A549 treated with CpdA at 1 μM for 4 hours (cell line): Measurements from ENCODE around the gene RBM19. TPM values are rescaled to one million over a fixed set of nuclear protein-coding genes. Genes with fewer than 3 reads are reported as not detected.

Experiments used
- total RNA-seq: library from RNA; stranded (reverse); fragments of 200-300 nt; extraction: Qiagen RNA extraction; gene quantifications from 5 replicates; pipeline ENCODE4 v1.2.3, GENCODE V29; 2022; ENCODE audit warnings: low read depth

The RBM19 gene
- total RNA-seq, result 16.4 to 19.1 TPM (median 18.2 TPM) in 5 replicates

GRCh38 chr12:113965951-113966797, at the start of gene RBM19:
Gene RBM19 (minus strand): TSS chr12:113966325. CDS start chr12:113966227, 98 bp downstream.

